HL-60 (cell line): ENCODE measurements around the gene SLC22A2.

Experiments
- GABPA ChIP-seq: IDR thresholded peaks from 2 replicates; pipeline ENCODE4 v1.6.1; 2012; ENCODE audit warnings: low read depth
- POLR2AphosphoS5 ChIP-seq: IDR thresholded peaks from 2 replicates; pipeline ENCODE4 v1.6.1; 2012; ENCODE audit warnings: low read depth

- TF ChIP-seq POLR2AphosphoS5, result no peak
- TF ChIP-seq GABPA, result no peak
Measured at GRCh38 chr6:160276126-160276525, 17.5 kb upstream of the SLC22A2 start.
